Colon (tissue), 2 donors: ENCODE measurements around the gene RAB36.

Source experiments
- FAIRE-seq: peaks from 2 replicates; lab custom pipeline; 2012; peaks lifted over from hg19 to GRCh38; lab: Jason Lieb, UNC
- donor health status: control.
- donor health status: control.

Gene RAB36

DNA sequence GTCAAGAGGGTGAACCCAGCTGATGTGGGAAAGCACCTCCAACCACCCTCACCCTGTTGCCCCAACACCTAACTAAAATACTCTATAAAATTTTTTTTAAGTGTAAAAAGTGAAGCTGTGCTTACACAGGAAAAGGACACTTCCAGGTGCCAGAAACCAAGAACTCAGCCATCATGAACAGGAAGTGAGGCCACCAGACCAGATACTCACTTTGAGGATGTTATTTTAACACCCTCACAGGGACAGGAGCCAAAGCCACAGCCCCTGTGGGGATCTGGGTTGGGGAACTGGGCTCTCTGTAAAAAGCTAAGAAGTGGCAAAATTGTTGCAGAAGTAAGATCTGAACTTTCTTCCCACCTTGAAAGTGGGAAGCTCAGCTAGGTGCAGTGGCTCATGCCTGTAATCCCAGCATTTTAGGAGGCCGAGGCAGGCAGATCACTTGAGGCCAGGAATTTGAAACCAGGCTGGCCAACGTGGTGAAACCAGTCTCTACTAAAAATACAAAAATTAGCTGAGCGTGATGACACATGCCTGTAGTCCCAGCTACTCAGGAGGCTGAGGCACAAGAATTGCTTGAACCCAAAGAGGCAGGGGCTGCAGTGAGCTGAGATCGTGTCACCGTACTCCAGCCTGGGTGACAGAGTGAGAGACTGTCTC is 7.2 kb upstream of the RAB36 start:
- no peak for FAIRE-seq

DNA sequence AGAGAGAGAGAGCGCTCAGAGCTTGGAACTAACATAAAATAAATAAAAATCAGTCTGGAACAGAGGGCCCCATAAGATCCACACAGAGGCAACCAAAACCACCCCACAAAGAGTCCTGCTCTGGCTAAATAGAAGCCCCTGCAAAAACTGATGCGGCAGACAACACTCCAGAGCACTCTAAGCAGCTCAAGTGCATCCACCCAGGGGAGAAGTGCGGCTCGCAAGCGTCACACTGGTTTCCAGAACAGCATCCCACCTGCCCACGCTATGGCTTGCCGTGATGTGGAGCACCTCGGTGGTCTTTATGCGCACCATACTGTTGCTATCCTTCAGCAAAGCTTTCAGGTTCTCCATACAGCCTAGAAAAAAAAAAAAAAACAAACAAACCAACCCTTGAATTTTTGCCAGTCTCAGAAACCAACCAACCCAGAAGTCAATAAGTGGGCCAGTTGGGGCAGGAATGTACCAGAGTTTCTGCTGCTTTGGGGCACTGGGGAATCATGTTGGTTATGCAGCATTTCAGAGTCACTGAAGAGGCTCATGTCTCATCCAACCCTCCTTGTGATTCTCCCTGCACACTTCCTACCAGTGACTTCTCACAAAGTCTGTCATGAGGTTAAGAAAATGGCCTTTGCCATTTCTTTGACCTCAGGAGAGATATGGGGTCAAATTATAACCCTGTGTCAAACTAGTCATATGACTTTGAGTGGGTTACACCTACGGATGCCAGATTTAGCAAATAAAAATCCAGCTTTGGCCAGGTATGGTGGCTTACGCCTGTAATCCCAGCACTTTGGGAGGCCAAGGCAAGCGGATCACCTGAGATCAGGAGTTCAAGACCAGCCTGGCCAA is 6.5 kb upstream of the RAB36 start:
- FAIRE-seq = no peak

DNA sequence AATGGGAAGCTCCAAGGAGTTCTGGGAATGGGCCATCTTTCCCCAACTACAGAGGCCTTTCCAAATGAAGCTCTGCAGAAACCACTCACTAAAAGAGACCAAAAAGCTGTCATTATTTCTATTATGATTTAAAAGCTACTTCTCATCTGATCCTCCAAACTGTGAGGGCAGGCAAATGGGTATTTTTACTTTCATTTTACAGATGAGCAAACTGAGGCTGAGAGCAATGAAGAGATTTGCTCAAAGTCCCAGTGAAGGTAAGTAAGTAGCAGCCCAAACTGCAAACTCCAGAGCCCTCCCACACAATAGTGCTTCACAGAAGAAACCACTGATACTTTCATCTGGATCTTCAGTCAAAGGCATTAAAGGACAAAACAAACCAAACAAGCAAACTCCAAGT is 4.9 kb upstream of the RAB36 start:
- no peak for FAIRE-seq

DNA sequence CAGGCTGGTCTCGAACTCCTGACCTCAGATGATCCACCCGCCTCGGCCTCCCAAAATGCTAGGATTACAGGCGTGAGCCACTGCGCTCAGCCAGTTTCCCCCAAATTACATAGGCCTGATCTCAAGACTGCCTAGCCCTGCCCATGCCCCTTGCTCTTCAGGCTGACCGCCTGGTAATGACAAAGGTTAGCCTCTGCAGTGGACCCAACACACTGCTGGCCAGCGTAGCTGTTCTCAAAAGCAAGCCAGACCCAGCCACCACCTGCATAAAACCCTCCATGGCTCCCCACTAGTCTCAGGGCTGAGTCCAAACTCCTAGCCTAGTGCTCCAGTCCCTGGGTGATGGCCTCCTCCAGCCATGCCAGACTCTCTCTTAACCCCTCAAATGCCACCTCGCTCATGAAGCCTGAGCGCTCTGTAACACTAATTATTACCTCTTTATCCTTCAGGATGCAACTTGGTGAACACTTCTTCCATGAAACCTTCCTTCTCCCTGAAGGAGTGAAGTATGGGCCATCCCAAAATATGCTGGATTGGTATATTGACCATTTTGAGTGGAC is 2.7 kb upstream of the RAB36 start:
- FAIRE-seq = no peak

GRCh38 chr22:23143119-23143518 is 2.2 kb upstream of the RAB36 start:
- FAIRE-seq = no peak

DNA sequence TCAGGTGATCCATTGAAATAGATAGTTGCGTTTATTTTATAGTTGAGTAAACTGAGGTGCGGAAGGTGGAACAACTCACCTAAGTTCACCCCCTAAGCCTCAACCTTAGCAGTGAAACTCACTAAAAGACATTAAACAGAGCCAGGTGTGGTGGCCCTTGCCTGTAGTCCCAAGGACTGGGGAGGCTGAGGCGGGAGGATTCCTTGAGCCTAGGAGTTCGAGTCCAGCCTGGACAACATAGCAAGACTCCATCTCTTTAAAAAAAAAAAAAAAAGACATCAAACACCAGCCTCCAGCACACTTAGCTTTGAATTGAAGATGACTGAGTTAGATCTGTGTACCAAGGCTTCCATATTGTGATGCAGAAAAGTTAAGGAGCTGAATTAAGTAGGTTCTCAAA is 845 bp upstream of the RAB36 start:
- no peak for FAIRE-seq

DNA sequence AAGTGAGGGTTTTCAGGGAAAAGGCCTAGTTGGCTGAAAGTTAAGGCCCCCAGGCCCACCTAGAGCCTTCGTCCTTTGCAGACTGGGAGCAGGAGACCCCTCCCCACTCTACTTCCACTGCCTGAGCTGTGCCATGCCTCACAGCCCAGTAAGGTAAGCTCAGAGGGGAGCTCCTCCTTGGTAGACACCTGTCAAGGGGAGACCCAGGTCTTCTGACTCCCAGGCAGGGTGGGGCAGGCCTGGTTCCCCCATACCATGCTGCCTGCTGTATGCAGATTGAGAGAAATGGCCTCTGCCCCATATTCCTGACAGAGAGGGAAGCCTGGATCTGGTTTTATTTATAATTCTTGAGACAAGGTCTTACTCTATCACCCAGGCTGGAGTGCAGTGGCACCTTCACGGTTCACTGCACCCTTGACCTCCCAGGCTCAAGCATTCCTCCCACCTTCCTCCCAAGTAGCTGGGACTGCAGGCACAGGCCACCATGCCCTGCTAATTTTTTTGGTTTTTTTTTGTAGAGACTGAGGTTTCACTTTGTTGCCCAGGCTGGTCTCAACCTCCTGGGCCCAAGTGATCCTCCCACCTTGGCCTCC is 697 bp downstream of the RAB36 start:
- no peak for FAIRE-seq

DNA sequence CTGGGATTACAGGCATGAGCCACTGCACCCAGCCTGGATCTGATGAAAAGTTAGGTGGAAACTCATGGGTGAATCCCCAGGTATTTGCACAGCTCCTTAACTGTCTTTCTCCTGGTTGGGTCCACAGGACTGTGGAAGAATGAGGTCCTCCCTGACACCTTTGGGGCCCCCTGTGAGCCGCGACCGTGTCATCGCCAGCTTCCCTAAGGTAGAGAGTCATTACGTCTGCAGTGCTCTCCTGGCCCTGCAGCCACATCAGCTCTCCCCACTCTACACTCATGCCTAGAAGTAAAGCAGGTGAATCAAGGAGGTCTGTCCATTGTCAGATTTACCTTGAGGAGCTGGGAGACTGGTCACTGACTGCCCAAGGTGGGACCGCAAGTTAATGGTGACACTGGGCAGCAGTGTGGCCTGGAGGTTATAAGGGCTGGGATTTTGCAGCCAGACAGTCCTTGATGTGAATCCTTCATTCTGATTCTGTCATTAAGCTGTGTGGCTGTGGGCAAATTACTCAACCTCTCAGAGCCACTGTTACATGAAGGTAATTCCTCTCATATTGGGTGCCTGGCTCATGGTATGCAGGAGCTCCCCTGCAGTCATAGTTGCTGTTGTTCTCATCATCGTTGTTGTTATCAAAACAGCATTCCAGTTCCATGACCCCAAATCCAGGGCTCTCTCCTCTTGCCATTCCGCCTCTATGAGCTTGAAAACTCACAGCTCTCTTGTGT is 1.4 kb downstream of the RAB36 start:
- FAIRE-seq = no peak

- no peak for FAIRE-seq
Observed at GRCh38 chr22:23147617-23148387, 2.5 kb downstream of the RAB36 start.

DNA sequence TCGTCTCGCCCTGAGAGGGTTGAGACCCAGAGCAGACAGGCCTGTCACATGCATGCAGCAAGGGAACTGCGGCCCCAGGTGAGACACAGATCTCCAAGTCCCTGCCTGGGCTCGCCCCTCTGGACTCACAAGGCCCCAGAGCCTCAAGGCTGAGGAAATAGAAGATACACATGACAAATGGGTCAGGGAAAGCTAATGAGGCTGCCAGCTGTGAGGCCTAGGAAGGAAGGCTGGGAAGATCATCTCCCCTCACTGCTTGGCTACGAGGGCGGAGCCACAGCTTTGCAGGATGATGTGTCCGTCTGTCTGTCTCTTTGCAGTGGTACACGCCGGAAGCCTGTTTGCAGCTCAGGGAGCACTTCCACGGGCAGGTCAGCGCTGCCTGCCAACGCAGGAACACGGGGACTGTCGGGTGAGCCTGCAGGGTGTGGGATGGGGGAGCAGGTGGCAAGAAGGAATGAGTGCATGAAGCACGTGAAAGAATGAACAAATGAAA is 4.5 kb downstream of the RAB36 start:
- no peak for FAIRE-seq

- FAIRE-seq = no peak
Observed at GRCh38 chr22:23150762-23151161, 5.5 kb downstream of the RAB36 start.

- no peak for FAIRE-seq
Observed at GRCh38 chr22:23151827-23152226, 6.5 kb downstream of the RAB36 start.

- FAIRE-seq = no peak
Observed at GRCh38 chr22:23152238-23153114, 7.2 kb downstream of the RAB36 start.

GRCh38 chr22:23153994-23154393 is 8.7 kb downstream of the RAB36 start:
- FAIRE-seq = no peak

GRCh38 chr22:23154461-23154860 is 9.2 kb downstream of the RAB36 start:
- FAIRE-seq = no peak

GRCh38 chr22:23155143-23155542 is 9.9 kb downstream of the RAB36 start:
- no peak for FAIRE-seq

DNA sequence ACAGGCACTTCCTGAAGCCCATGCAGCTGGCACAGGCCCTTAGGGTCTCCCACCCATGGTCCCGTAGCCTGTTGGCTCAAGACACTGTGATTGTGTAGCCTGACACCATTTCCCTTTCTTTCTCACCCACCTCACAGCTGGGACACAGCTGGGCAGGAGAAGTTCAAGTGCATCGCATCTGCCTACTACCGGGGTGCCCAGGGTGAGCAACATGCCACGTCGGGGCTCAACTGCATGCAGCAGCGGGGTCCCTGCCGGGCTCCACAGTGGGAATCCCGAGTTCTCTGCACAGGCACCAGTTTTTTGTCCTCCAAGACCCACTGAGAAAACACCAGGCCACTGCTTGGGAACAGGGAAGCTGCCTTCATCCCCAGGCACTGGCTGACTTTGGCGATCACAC is 10.6 kb downstream of the RAB36 start:
- no peak for FAIRE-seq

GRCh38 chr22:23156286-23156685 is 11.0 kb downstream of the RAB36 start:
- FAIRE-seq = no peak

DNA sequence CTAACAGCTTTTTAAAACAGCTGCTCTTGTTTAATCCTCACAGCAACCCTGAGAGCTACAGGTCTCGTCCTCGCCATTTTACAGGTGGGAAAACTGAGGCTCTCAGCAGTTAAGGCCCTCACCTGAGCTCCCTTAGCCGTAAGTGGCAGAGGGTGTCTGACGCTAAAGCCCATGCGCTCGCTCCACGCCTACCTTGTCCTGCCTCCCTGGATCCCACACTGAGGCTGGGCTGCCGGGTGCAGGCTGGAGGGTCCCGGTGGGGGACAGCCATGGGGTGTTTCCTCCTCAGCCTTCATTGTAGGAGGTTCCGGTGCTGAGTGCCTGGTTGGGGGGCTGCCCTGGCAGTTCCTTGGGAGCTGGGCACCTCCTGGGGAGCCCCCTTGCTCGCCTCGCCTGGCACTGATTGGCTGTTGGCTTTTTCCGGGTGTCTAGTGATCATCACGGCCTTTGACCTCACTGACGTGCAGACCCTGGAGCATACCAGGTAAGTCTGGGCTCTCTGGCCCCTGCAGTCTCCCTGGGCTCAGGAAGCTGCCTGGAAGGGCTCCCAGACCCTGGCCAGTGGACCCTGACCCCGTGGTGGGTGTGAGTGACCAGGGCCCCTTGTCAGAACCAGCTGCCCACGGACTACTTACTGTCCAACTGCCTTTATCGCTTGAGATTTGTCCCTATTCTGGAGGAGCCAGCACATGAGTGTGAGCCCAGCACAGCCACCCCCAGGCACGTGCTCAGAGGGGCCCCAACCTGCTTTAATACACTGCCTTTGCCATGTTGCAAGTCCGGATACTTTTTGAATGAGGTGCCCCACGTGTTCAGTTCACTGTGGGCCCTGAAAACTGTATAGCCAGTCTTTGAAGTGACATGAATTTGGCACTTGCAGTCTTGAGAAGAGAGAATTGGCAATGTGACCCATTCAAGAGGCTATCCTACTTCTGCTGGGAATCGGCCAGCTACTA is 12.6 kb downstream of the RAB36 start:
- FAIRE-seq = no peak
